ENCODE measurements around the gene UNC13D. TPM values are rescaled to one million over a fixed set of nuclear protein-coding genes. Genes with fewer than 3 reads are reported as not detected.
"Not testable (repeated sequence)": the region's sequence is repeated elsewhere in the genome, so short reads cannot be mapped to it uniquely, and the experiment has no call there.

UNC13D gene
- total RNA-seq, 1 donor: 0.86 TPM

DNA sequence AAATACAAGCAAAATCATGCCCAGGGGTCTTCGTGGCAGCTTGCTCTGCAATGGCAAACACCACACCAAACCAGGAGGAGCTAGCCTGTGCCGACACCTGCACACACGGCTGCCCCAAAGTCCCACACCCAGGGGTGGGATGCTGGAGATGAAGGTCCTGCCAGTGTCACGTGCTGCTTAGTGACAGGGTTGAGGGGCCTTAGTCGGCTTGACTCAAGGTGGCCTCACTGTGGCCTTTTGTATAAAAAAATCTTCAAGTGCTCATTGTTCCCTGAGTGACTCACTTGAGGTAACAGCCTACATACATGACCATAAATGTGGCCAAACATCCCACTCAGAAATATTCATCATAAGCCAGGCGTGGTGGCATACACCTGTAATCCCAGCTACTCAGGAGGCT is 45.2 kb upstream of the UNC13D start:
- DNase-seq (ENCODE audit: low read depth): no peak
- TF ChIP-seq, protein P1, sequence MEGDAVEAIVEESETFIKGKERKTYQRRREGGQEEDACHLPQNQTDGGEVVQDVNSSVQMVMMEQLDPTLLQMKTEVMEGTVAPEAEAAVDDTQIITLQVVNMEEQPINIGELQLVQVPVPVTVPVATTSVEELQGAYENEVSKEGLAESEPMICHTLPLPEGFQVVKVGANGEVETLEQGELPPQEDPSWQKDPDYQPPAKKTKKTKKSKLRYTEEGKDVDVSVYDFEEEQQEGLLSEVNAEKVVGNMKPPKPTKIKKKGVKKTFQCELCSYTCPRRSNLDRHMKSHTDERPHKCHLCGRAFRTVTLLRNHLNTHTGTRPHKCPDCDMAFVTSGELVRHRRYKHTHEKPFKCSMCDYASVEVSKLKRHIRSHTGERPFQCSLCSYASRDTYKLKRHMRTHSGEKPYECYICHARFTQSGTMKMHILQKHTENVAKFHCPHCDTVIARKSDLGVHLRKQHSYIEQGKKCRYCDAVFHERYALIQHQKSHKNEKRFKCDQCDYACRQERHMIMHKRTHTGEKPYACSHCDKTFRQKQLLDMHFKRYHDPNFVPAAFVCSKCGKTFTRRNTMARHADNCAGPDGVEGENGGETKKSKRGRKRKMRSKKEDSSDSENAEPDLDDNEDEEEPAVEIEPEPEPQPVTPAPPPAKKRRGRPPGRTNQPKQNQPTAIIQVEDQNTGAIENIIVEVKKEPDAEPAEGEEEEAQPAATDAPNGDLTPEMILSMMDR (IDR thresholded peaks at IDR 0.05; ENCODE audit: insufficient read depth, low read depth, low read length): no peak
- H3K4me3 ChIP-seq (ENCODE audit: low read depth, low read length): no peak overlapping the region

GRCh38 chr17:75888484-75888883 is 44.3 kb upstream of the UNC13D start:
- H3K4me3 ChIP-seq (ENCODE audit: low read depth, low read length): no peak overlapping the region
- TF ChIP-seq, protein P1 (IDR thresholded peaks at IDR 0.05; ENCODE audit: insufficient read depth, low read depth, low read length): no peak
- no peak for DNase-seq (ENCODE audit: low read depth)

GRCh38 chr17:75885860-75886259 is 41.7 kb upstream of the UNC13D start:
- H3K4me3 ChIP-seq (ENCODE audit: low read depth, low read length); DNase-seq (ENCODE audit: low read depth): not testable (repeated sequence)

DNA sequence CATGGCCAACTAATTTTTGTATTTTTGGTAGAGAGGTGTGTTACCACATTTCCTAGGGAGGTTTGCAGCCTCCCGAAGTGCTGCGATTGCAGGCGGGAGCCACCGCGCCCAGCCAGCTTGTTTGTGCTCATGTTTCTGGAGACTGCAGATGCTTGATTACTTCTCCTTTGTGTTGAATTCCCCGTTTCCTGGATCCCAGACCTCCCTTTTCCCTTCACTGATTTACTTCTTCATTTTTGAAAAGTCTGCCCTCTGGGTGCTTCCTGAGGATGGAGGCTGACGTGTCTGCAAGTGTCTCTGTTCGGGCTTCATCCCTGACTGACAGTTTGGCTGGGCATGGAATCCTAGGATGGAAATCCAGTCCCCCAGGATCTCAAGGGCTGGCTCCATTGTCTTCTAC is 41.2 kb upstream of the UNC13D start:
- TF ChIP-seq, protein P1 (IDR thresholded peaks at IDR 0.05; ENCODE audit: insufficient read depth, low read depth, low read length): no peak
- DNase-seq (ENCODE audit: low read depth): no peak
- no peak overlapping the region for H3K4me3 ChIP-seq (ENCODE audit: low read depth, low read length)

DNA sequence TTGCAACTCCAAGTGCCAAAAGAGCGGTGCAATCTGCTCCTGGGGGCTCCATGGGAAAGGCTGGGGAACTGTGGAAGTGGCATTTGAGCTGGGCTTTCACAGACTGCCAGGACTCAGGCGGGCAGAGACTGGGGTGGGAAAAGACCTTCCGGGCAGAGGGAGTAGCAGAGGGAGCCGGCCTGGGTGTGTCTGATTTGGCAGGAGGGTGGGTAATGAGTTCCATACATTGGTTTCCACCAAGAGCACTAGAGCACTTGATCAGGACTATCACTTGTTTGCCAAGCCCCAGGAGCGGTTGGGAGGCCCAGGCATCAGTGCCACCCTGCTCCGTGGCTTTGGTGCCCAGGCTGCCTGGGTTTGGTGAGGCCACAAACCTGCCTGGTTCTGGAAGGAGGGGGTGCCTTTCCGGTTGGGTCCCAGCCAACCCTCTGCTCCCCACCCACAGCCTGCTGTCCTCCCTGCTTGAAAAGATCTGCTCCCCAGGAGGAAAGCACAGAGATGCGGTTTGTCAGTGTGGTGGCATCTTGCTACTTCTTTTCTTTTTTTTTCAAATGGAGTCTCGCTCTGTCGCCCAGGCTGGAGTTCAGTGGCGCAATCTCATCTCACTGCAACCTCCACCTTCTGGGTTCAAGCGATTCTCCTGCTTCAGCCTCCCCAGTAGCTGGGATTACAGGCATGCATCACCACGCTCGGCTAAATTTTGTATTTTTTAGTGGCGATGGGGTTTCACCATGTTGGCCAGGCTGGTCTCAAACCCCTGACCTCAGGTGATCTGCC is 37.7 kb upstream of the UNC13D start:
- H3K4me3 ChIP-seq (ENCODE audit: low read depth, low read length): no peak overlapping the region
- TF ChIP-seq, protein P1 (IDR thresholded peaks at IDR 0.05; ENCODE audit: insufficient read depth, low read depth, low read length): no peak
- DNase-seq (ENCODE audit: low read depth): no peak

GRCh38 chr17:75880266-75880665 is 36.1 kb upstream of the UNC13D start:
- H3K4me3 ChIP-seq (ENCODE audit: low read depth, low read length): no peak overlapping the region
- no peak for DNase-seq (ENCODE audit: low read depth)
- TF ChIP-seq, protein P1 (IDR thresholded peaks at IDR 0.05; ENCODE audit: insufficient read depth, low read depth, low read length): no peak

DNA sequence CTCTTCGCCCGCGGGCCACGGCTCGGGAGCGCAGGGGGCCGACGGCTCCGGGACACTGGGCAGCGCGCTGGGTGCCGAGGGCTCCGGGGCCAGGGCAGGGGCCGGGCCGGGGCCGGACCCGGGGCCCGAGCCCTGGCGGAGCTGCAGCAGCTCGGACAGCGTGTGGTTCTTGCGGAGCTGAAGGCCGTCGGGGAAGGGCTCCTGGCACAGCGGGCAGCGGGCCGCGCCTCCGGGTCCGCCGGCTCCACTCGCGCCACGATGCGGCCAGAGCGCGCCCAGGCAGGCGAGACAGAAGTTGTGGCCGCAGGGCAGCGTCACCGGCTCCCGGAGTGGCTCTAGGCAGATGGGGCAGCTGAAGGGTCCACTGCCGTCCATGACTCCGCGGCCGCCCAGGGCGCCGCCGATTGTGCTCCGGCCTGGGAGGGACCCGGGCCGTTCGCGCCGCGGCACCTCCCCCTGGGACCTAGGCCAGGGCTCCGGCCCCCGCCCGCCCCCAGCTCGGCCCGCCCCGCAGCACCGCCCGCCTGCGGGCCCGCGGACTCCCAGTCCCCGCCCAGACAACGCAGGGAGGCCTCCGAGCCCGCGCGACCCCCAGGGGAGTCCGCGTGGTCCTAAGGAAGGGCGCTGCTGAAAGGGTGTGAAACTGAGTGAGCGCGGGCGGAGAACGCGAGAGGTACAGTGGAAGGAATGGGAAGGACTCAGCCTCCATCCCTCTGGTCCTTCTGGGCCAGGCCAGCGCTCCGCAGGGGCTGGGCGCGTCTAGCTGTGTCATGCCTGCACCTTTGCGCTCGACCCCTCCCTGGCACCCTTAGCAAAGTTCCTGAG is 34.2 kb upstream of the UNC13D start, which contains the start of gene TRIM47:
Gene TRIM47, minus strand, starts transcription at position 408 of the 825 bp plus-strand sequence. Its CDS starts 33 bp downstream, at position 375.
- TF ChIP-seq, protein P1 (IDR thresholded peaks at IDR 0.05; ENCODE audit: insufficient read depth, low read depth, low read length): peak; percentile 35
- peak within 1 kb of the TSS; percentile 66 for H3K4me3 ChIP-seq (ENCODE audit: low read depth, low read length)
- DNase-seq (ENCODE audit: low read depth): peak; percentile 75

Data from fibroblast of villous mesenchyme (primary cell).